ENCODE measurements around the gene VSTM2B.
"Not testable (repeated sequence)": the region's sequence is repeated elsewhere in the genome, so short reads cannot be mapped to it uniquely, and the experiment has no call there.

Gene VSTM2B

DNA sequence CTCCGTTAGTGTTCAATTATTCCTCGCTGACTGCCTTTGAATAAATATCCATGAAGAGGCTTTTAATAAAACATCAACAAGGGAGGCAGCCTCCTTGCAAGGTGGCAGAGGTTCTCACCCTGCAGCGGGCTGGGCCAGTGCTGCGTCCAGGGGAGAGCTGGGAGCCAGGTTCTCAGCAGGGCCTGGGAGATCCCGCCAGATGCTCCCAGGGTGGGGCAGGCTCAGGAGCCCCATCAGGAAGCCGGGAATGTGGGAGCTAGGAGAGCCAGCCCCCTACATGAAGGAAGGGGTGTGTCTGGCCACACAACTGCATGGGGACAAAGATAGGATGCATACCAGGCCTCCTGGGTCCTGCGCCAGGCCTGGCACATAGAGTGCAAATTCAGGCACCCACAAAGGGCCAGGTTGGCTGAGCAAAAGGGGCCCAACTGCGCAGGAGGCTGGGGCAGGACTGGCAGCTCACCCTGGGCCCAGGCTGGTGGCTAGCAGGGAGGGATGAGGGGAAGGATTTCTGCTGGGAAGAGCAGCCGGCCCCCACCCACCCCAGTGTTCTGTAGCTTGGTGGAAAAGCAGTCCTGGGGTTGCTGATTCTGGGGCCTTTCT lies 22.8 kb downstream of the VSTM2B start:
- DNase-seq = no peak

DNA sequence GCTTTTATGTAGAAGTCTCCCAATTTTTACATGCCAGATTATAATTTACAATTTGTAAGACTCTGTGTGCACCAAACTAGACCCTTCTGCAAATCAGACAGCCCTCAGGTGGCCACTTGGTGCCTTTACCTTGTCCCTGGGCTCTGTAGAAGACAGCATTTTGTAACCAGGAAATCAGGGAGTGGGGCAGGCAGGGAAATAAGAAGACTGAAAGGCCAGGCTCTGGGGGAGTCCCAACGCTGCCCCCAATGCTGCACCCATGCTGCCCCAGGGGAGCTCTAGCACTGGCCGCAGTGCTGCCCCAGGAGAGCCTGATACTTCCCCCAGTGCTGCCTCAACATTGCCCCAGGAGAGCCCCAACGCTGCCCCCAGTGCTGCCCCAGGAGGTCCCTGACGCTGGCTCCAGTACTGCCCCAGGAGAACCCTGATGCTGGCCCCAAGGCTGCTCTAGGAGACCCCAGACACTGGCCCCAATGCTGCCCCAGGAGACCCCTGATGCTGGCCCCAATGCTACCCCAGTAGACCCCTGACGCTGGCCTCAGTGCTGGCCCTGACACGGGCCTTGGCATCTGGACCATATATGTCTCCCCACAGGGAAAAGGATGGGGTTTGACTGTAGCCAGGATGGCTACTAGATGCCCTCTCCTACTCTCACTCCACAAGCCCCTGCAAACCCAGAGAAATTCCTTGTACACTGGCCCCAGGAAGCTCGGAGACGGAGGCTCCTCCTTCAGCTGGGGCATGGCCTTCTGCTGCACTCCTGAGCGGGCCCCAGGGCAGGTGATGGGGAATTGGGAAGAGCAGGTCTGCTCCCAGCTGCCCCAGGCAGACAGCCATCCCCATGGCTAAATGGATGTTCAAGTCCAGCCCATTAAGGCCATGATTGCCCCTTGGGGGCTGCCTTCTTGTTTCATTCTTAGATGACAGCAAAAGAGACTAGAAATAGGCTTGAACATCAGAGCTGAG lies 23.6 kb downstream of the VSTM2B start:
- no peak for DNase-seq

DNA sequence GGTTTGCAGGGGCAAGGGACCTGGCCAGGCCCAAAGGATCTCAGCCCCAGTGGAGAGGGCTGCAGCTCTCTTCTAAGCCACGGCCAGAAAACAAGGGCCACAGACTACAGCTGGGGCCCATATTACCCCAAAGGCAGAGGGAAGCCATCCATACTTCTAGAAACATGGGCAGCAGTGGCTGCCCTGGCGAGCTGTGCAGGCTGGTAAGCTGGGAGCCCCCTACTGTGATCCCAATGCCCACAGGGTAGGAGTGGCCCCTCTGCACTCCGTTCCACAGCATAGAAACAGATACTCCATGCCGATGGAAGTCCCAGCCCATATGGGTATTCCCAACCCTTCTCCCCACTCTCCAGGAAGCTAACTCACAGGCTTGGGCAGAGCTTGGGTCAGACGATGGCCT lies 25.1 kb downstream of the VSTM2B start:
- no peak for DNase-seq

DNA sequence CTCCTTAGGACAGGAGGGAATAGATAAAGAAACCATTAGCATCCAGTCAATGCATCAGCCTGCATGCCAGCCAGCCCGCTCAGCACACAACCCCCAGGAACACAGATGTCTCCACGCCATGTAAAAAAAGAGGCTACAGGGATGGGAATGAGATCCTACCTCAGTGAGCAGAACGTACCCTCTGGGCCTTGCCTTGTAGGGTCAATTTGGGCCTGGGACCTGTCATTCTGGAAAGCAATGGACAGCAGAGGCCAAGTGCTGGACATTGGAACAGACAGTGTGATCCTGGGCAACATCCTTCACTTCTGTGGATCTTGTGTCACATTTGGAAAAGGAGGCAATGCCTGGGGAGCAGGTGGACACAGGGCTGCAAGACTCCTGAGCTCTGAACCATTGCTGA lies 26.0 kb downstream of the VSTM2B start:
- no peak for DNase-seq

DNA sequence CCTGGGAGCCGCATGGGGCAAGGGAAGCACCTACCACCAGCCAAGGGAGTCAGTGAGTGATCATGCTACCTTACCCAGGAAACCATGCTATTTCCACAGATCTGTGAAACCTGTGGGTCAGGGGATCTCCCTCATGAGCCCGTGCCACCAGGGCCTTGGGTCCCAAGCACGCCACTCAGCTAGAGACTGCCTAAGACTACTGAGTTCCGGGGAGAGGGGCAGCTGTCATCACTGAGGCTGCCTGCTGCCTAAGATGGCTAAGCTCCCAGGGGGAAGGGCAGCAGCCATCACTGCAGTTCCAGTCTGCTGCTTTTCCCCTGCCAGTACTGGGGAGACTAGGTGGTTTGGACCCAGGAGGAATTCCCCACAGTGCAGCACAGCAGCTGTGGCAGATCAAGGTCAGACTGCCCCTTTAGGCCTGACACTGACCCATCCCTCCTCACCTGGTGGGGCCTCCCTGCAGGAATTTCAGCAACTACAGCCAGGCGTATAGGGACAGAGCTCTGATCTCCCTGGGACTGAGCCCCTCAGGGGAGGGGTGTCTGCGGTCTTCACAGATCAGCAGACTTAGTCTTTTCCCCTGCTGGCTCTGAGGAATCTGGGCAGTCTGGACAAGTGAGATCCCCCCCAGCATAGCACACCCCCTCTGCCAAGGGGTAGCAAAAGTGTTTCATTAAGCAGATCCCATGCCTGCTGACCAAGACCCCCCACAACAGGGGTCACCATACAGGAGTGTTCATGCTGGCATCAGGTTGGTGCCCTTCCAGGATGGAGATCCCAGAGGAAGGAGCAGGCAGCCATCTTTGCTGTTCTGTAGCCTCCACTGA lies 26.9 kb downstream of the VSTM2B start:
- DNase-seq = no peak

DNA sequence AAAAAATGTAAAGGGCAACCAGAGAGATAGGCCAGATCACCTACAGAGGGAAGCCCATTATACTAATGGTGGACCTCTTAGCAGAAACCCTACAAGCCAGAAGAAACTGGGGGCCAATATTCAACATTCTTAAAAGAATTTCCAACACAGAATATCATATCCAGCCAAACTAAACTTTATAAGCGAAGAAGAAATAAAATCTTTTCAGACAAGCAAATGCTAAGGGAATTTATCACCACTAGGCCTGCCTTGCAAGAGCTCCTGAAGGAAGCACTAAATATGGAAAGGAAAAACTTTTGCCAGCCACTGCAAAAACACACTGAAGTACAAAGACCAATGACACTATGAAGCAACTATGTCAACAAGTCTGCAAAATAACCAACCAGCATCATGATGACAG lies 28.4 kb downstream of the VSTM2B start:
- DNase-seq = no peak

DNA sequence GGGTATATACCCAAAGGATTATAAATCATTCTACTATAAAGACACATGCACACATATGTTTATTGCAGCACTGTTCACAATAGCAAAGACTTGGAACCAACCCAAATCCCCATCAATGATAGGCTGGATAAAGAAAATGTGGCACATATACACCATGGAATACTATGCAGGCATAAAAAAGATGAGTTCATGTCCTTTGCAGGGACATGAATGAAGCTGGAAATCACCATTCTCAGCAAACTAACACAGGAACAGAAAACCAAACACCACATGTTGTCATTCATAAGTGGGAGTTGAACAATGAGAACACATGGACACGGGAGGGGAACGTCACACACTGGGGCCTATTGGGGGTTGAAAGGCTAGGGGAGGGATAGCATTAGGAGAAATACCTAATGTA lies 33.3 kb downstream of the VSTM2B start:
- not testable (repeated sequence) for DNase-seq

DNA sequence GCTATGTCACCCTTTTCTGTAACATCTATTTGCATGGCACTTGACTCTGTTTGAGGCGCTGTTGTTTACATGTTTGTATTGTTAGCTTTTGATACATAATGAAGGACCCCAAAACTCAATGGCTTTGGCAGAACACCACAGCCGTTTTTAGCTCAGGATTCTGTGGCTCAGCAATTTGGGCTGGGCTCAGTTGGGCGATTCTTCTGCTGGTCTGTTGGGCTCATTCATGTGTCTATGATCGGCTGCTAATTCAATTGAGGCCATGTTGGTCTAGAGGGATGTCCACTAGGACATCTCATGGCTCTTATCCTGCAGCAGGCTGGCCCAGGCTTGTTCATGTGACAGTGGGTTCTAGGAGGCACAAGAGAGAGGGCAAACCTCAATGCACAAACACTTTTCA lies 33.9 kb downstream of the VSTM2B start:
- no peak for DNase-seq

DNA sequence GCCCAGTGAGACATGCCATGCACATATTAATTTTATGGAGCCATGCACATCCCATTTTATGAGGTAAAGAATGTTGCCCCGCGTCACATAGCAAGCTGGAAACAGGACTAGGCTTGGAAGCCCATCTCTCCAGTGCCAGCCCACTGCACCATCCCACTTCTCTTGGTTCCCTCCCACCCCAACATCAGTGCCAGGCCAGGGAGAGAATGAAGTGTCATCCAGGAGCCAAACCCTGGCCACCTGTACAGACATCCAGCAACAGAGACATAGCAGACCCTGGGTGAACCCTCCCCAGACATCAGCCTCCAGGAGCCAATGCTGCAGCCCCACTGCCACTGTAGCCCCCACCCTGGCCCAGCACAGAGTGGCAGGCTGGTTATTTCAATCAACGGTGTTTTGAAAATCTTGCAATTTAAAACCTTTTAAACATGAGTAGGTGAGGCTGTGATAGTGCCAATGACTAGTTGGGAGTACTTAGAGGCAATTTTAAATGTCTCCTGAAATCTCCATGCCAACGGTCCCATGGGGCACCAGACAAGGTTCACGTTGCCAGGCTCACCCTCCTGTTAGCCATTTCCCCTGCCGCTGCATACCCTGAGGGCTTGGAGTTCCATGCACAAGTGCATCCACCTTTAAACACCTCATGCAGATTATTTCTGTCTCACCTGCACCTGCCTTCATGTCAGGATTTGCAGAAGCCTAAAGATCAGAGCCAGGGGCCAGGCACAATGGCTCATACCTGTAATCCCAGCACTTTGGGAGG lies 34.7 kb downstream of the VSTM2B start:
- no peak for DNase-seq

DNA sequence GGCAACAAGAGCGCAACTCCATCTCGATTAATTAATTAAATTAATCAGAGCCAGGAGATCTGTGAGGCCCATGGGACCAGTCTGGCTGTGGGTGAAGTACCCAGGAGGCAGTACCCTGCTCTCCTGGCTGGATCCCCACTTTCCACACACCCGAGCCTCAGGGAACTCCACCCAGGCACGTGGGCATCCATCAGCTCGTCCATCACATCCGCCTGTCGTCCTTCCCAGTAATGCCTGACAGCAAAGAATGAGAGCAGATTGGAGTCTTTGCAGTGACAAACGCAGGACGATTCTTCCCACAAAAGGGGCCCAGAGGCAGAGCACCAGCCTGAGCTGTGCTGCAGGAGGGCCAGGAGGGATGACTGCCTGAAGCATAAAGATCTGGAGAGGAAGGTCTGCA lies 35.8 kb downstream of the VSTM2B start:
- DNase-seq = no peak

DNA sequence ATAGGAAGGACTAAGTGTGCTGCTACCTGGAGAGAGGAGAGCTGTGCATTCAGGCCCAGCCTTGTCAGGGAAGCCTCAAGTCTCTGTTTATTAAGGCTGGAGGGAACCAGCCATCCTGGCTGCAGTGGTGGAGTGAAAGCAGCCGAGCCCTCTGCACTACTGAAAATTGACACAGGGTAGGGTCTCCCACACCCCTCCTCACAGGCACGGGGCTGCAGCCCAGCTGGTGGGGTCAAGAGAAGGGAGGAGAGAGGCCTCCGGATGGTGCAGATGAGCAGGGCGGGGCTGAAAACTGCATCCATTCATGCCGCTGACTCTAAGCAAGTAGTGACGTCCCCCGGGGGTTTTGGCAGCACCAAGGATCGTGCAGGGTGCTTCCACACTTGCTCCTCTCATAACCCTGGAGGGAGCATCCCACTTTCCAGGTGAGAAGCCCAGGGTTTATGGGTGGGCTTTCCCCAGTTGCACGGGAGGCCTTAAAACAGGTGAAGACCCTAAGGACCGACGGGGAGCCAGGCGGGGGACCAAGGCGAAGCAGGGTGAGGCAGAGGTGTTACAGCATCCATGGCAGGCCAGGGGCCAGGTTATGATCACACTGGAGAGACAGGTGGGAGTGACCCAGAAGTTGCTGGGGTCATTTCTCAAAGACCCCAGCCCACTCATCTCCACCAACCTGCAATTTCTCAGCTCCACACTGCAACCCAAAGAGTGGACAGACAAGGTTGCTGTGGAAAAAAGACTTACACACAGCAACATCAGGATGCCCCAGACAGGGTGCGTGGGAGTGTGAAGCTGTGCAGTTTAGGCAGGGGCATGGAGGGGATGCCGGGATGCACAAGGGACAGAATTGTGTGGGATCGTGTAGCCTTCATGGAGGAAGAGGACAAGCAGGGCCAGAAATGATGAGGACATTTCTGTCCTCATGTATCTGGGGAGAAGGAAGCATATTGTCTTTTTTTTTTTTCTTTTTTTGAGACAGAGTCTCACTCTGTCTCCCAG lies 36.8 kb downstream of the VSTM2B start:
- DNase-seq = no peak

DNA sequence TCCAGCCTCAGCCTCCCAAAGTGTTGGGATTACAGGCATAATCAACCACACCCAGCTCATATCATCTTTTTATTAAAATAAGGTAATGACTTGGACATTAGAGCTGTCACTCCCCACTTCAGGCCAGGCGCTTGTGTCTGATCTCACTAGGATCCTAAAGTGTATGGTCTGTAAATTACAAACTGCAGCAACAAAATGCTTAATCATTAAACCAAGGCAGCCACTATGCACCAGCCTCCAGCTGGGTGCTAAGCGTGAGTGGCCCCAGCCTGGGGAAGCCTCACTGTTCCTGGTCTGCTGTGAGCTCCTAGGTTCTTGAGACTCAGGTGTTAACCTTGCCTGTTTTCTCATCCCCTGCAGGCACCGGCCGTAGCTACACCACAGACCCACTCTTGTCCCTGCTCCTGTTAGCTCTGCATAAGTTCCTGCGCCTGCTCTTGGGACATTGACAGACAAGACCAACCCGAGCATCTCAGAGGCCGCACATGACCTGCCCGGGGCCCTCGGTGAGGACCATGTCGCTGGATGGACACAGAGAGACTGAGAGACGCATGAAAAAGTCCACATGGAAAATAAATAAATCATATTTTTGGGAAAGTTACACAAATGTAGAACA lies 37.8 kb downstream of the VSTM2B start:
- no peak for DNase-seq

DNA sequence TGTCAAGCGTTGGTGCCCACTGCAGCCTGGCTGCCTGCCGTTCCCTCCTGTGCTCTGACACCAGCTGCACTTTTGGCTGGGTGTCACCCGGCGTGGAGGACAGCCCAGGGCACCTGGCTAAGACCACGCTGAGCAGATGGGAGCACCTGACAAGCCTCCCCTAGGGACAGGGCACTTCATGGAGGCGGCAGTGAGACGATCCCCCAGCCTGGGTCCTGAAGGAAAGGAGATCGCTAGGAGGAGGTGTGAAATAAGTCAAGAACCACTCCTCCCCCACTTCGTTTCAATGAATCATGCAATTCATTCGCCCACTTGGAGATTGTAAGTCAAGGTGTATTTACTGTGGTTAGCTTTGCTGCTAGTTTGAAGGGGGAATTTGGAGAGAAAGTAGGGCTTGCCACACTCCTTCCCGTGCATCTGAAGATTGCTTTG lies 38.8 kb downstream of the VSTM2B start:
- DNase-seq = no peak

DNA sequence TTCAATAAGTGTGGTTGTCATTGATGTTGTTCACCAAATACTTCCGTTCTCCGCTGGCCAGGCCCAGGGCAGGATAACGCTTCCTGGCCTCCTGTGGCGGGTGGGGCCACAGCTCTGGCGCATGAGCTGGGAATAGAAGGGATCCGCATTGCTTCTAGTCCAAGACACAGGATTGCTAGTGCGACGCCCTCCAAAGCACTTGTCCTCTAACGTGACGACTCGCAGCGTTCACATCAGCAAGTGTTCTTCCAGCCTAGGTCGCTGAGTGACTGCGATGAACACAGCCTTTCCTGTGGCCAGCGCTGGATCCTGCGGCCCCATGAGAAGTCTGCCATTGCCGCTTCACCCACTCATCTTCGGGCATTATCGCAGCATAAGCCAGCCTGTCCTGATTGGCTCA lies 39.4 kb downstream of the VSTM2B start:
- no peak for DNase-seq

DNA sequence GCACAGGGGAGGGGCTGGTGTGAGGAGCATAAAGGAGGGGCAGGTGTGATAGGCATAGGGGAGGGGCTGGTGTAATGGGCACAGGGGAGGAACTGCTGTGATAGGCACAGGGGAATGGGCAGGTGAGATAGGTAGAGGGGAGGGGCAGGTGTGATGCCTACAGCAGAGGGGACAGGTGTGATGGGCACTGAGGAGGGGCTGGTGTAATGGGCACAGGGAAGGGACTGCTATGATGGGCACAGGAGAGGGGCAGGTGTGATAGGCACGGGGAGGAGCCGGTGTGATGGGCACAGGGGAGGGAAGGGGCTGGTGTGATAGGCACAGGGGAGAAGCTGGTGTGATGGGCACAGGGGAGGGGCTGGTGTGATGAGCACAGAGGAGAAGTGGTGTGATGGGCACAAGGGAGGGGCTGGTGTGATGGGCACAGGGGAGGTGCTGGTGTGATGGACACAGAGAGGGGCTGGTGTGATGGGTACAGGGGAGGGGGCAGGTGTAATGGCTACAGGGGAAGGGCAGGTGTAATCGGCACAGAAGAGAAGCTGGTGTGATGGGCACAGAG lies 40.8 kb downstream of the VSTM2B start:
- DNase-seq = no peak

DNA sequence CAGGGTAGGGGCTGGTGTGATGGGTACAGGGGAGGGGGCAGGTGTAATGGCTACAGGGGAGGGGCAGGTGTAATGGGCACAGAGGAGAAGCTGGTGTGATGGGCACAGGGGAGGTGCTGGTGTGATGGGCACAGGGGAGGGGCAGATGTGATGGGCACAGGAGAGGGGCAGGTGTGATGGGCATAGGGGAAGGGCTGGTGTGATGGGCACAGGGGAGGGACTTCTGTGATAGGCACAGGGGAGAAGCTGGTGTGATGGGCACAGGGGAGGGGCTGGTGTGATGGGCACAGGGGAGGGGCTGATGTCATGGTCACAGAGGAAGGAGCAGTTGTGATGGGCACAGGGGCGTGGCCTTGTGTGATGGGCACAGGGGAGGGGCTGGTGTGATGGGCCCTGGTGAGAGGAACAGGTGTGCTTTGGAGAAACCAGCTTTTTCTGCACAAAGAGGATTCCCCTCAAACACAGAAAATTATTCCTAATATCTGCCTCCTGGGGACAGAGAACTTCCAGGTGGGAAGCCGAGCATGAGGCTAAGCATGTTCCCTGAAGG lies 41.6 kb downstream of the VSTM2B start:
- DNase-seq = no peak

DNA sequence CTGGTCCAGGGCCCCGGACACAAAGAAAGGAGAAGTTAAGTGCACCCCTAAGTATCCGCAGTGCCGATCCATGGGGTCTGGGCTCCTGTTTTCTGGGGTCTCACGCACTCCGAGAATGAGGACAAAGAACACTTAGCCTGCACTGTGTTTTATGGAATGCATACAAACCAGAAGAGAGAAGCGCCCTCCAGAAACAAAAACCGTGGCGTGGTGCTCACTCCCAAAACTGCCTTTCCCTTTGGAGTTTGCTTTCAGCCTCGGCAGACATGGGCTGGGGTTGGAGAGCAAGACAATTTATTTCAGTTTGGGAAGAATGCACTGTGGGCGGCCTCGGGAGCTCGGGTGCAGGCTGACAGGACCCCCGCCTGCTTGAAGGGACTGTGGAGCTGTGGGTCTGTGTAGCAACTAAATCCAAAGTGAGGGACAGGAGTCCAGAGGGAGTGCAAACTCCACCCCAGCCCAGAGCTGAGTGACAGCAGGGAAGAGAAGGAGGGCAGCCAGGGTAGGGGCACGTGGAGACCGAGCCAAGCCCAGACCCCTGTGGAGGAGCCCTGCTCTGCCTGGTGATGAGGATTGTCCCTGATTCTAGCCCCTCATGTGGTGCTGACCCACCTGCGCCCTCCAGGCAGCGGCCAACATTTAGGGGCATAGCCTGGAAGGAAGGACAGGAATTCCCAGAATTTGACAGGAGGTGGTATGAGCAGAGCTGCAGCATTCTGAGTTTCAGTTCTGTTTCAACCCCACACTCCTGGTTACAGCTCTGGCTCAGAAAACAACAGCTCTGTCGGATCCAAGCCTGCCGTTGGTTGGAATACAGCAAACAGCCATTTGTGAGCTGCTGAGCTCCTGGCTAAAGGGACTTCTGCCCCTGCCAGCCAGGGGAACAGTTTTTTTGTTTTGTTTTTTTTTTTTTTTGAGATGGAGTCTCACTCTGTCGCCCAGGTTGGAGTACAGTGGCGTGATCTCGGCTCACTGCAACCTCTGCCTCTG lies 42.5 kb downstream of the VSTM2B start:
- DNase-seq = no peak

DNA sequence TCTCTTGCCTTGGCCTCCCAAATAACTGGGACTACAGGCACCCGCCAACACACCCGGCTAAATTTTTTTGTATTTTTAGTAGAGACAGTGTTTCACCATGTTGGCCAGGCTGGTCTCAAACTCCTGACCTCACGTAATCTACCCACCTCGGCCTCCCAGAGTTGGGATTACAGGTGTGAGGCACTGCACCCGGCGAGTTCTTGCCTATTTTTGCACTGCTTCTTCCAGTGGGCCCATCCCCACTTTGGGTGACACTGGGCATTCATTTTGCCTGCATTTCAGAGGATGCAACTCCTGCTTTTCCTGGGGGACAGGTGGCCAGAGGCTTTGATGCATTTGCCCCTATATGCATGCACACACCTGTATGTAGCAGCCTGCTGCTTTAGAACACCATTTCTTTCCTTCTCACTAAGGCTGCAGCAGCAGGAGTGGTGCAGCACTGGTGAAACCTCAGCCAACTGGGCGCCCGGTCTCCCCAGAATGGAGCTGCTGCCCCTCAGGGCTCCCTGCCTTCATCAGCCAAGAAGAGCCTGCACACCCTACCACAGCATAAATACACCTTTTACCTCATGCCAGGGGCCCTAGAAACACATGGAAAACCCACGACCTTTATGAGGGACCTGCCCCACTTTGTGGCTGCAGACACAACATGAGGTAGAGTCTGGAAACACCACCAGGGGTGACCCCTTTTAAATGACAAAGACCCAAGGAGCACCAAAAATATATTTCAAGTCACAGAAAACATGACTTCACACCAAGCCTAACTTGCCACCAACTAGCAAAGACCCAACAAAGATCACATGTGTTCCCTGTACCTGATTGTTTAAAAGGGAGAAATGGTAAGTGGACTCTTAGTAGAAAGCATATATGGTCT lies 43.5 kb downstream of the VSTM2B start:
- DNase-seq = no peak

All from MV-4-11 (cell line).